Neuron (in vitro differentiated cells): ENCODE results near the gene TM9SF4.

Experiments used
- H2AFZ ChIP-seq: one replicate; pipeline ENCODE4 v1.6.1; 2013; ENCODE audit warnings: low read depth, mild to moderate bottlenecking, inconsistent platforms, low read length, moderate library complexity
- H3K27me3 ChIP-seq: one replicate; pipeline ENCODE4 v1.6.1; 2013; ENCODE audit warnings: low read length; ENCODE audit not compliant: insufficient read depth
- H3K36me3 ChIP-seq: one replicate; pipeline ENCODE4 v1.6.1; 2013; ENCODE audit warnings: low read length; ENCODE audit not compliant: insufficient read depth
- H3K4me1 ChIP-seq: one replicate; pipeline ENCODE4 v1.6.1; 2013; ENCODE audit warnings: low read length; ENCODE audit not compliant: insufficient read depth
- H3K4me3 ChIP-seq: 2 replicates; pipeline ENCODE4 v1.5.1; 2013; ENCODE audit warnings: mild to moderate bottlenecking, low read length, moderate library complexity
- H3K9me3 ChIP-seq: one replicate; pipeline ENCODE4 v1.6.1; 2013; ENCODE audit warnings: low read length

TM9SF4 gene

DNA sequence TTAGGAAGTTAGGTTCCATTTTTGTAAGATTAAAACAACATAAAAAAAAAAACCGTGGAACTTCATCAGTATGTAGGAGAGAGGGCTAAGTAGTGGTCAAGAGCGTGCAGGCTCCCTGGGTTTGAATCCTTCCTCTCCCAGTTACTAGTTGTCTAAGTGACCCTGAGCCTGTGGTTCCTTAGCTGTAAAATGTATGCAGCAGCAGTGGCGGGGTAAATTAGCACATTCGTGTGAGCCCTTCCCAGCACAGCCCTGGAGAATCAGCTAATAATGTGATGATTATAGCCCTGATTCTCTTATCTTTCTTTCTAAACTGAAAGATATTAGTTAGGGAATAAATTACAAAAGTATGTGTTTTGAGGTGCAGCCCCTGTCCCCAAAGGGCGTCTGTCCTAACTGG is 32.6 kb downstream of the TM9SF4 start:
- no peak overlapping the region for H2AFZ ChIP-seq
- no peaks in the 10 kb centered on the region for H3K9me3 ChIP-seq
- H3K4me1 ChIP-seq: no peaks in the 10 kb centered on the region
- H3K4me3 ChIP-seq: no peak overlapping the region
- peaks cover 85% of the 10 kb centered on the region for H3K36me3 ChIP-seq
- H3K27me3 ChIP-seq: no peaks in the 10 kb centered on the region

DNA sequence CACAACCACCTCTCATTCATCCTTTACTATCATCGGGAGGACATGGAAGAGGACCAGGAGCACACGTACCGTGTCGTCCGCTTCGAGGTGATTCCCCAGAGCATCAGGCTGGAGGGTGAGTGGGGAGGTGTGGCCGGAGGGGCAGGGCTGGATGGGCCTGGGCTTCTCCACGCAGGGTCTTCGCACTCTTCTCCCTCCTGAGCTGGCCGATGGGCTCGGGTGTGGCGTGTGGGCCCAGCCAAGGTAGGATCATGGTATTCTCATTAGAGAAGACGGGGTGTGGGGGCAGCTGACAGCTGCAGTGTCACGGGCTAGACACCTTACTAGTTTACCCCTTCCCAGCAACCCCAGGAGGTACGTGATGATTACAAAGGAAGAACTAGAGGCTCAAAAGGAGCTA is 33.5 kb downstream of the TM9SF4 start:
- H3K27me3 ChIP-seq: no peaks in the 10 kb centered on the region
- no peak overlapping the region for H2AFZ ChIP-seq
- no peak overlapping the region for H3K4me3 ChIP-seq
- peaks cover 79% of the 10 kb centered on the region for H3K36me3 ChIP-seq
- H3K9me3 ChIP-seq: no peaks in the 10 kb centered on the region
- H3K4me1 ChIP-seq: no peaks in the 10 kb centered on the region

DNA sequence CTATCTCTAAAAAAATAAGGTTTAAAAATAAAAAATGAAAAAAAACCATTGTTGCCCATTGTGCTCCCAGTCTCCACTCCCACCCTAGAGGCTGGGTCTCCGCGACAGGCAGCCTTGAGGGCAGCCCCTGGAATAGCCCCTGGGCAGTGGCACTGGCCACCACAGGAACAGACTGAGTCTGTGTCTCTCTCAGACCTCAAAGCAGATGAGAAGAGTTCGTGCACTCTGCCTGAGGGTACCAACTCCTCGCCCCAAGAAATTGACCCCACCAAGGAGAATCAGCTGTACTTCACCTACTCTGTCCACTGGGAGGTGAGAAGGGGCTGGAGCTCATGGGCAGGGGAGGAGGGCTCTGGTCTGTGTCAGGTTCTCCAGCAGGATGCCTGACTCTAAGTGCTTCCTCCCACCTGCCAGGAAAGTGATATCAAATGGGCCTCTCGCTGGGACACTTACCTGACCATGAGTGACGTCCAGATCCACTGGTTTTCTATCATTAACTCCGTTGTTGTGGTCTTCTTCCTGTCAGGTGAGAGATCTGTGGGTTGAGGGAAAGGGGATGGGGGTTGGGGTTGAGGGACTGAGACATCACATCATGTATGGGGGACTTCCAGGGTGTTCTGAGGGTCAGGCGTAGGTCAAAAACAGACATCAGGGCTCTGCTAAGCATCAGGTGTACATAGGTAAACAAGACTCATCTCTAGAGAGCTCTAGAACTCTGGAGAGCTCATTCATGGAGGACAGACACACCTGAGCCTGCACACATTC is 35.6 kb downstream of the TM9SF4 start:
- H3K9me3 ChIP-seq: no peaks in the 10 kb centered on the region
- no peaks in the 10 kb centered on the region for H3K27me3 ChIP-seq
- H3K4me3 ChIP-seq: no peak overlapping the region
- H2AFZ ChIP-seq: no peak overlapping the region
- peaks cover 79% of the 10 kb centered on the region for H3K36me3 ChIP-seq
- H3K4me1 ChIP-seq: no peaks in the 10 kb centered on the region

DNA sequence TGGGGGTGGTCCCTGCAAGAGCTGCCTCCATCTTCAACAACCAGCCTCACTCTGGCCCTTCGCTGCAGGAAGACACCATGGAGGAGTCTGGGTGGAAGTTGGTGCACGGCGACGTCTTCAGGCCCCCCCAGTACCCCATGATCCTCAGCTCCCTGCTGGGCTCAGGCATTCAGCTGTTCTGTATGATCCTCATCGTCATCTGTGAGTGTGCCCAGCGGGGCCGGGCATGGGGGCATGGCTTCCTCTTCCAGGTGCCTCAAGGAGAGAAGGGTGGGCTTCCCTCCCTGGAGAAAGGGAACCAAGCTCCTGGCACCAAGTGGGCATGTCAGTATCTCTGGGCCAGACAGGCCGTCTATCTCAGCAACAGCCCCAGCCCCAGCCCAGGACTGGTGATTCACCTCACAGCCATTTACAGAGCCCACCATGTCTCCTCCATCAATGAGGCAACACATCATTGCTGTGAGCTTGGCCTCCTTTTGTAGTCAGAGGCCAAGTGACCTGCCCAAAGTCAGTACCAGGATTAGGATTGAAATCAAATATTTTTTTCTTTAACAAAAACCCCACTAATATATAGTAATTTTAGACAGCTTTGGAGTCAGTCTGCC is 40.2 kb downstream of the TM9SF4 start:
- no peaks in the 10 kb centered on the region for H3K27me3 ChIP-seq
- no peaks in the 10 kb centered on the region for H3K9me3 ChIP-seq
- no peaks in the 10 kb centered on the region for H3K4me1 ChIP-seq
- no peak overlapping the region for H2AFZ ChIP-seq
- H3K4me3 ChIP-seq: no peak overlapping the region
- peaks cover 69% of the 10 kb centered on the region for H3K36me3 ChIP-seq

DNA sequence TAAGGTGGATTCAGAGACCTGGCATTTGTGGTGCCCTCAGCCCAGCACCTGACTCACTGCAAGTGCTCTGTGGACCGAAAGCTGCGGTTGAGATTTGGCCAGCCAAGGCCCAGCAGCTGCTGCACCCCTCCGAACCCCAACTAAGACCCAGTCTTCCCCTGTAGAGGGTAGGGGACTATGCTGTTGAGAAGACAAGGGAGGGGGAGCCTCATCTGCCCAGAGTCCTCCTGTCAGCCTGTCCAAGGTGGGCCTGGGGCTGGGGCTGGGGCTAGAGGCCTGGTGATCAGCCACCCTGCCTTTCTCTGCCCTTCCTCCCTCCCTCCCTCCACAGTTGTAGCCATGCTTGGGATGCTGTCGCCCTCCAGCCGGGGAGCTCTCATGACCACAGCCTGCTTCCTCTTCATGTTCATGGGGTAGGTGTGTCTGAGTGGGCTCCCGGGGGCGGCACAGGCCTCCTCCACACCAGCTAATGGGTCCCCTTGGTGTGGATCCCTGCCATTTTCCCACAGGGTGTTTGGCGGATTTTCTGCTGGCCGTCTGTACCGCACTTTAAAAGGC is 40.9 kb downstream of the TM9SF4 start:
- no peaks in the 10 kb centered on the region for H3K27me3 ChIP-seq
- H3K36me3 ChIP-seq: peaks cover 64% of the 10 kb centered on the region
- no peaks in the 10 kb centered on the region for H3K9me3 ChIP-seq
- H3K4me3 ChIP-seq: no peak overlapping the region
- H2AFZ ChIP-seq: no peak overlapping the region
- no peaks in the 10 kb centered on the region for H3K4me1 ChIP-seq

DNA sequence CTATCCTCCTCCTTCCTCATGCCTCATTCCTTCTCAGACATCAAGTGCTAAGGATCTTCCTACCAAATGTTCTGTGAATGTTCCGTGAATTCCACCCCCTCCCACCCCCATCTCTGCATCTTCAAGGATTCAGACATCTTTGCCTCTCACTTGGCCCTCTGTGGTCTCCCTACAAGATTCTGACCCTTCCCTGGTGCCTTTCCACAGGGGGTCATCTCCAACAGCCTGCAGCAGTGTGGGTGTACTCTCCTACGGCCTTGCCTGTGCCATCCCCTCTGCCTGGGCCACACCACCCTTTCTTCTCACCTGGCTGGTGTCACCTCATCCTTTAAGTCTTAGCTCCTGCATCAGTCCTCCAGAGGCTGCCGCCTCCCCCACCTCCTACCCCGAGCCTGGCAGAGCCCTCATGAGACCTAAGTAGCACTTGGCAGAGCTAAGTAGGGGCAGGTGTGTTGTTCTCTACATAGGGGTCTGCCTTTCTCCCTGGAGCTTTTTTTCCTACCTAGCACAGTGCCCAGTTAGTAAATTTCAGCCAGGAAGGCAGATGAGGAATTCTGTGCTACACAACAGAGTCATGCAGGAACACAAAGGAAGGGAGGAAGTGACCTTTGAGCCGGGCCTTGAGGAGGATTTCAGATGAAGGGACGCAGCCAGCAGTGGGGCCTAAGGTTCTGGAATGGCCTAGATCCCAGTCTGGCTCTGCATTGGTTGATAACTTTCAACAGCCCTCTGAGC is 43.1 kb downstream of the TM9SF4 start:
- Histone ChIP-seq H3K27me3 (no peaks in the 10 kb centered on the region), H3K9me3 (no peaks in the 10 kb centered on the region), H2AFZ (no peak overlapping the region), H3K36me3 (peaks cover 59% of the 10 kb centered on the region), H3K4me1 (no peaks in the 10 kb centered on the region), H3K4me3 (no peak overlapping the region)

DNA sequence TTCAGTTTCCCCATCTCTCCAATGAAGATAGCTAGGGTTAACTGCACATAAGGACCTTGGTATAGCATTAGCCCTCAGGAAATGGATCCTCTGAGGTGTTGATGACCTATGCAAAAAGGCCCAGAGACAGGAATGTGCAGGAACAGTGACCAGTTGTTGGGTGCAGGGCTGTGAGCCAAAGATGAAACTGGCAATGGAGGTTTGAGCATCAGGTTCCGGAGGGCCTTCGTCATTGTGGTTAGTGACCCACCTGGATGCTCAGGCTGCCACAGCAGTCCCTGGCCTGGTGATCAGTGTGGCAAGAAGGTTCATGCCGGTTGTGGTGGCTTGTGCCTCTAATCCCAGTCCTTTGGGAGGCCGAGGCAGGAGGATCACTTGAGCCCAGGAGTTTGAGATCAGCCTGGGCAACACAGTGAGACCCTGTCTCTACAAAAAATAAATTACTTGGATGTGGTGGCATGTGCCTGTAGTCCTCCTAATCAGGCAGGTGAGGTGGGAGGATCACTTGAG is 43.7 kb downstream of the TM9SF4 start:
- H3K9me3 ChIP-seq: no peaks in the 10 kb centered on the region
- no peak overlapping the region for H2AFZ ChIP-seq
- H3K4me1 ChIP-seq: no peaks in the 10 kb centered on the region
- peaks cover 61% of the 10 kb centered on the region for H3K36me3 ChIP-seq
- H3K27me3 ChIP-seq: no peaks in the 10 kb centered on the region
- no peak overlapping the region for H3K4me3 ChIP-seq

DNA sequence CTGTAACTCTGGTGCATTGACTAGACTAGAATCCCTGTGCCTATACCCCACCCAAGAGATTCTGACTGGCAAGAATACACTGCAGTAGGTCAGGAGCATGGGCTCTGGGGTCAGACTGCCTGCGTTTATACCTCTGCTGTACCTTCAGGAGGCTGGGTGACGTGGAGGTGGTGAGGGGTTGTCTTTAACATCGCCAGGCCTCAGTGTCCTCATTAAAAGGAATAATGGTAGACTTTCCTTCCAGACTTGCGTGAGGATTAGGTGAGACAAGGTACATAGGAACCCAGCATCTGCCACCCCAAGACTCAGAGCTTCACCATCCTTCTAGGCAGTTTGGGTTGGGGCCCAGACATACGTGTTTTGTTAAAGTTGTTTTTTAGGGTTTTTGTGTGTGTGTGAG is 44.3 kb downstream of the TM9SF4 start:
- Histone ChIP-seq H3K4me3 (no peak overlapping the region), H3K36me3 (peaks cover 62% of the 10 kb centered on the region), H2AFZ (no peak overlapping the region), H3K9me3 (no peaks in the 10 kb centered on the region), H3K27me3 (no peaks in the 10 kb centered on the region), H3K4me1 (no peaks in the 10 kb centered on the region)

DNA sequence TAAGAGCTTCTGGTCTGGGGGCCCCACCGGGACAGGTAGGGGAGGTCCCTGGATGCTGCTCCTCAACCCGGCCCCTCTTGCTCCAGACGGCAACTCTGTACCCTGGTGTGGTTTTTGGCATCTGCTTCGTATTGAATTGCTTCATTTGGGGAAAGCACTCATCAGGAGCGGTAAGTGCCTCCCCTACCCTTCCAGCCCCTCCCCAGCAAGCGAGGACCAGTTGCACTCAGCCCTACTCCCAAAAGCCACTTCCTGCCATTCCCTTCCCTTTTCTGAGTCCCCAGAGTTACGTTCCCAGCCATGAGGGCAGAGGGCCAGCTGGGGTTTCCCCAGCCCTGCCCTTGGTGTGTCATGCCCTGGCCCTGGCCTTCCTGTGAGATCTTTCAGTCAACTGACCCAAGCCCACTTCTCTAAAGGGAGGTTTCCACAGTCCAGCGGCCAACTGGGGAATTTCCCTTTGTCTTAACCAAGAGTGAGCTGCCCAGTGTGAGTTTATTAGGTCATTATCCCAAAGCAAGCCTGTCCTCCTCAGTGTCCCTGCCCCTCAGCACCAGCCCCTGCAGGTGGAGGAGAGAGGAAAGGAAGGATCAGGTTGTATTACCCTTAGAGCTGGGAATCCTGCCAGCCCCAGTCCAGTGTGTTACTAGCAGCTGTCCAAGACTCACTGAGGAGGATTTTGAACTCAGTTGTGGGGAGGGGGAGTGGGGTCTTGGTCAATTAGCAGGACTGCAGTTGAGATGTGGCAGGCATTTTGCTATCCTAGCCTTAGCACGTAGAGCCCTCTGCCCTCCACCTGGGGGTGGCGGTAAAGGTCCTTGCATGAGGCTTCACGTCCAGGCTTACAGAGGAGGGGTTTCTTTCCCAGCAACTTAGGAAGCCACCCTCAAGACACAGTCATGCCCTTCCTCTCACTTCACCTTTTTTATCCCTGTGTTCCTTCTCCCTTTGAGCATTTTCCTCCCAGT is 45.8 kb downstream of the TM9SF4 start:
- no peaks in the 10 kb centered on the region for H3K4me1 ChIP-seq
- no peak overlapping the region for H2AFZ ChIP-seq
- H3K36me3 ChIP-seq: peaks cover 62% of the 10 kb centered on the region
- no peak overlapping the region for H3K4me3 ChIP-seq
- H3K9me3 ChIP-seq: no peaks in the 10 kb centered on the region
- H3K27me3 ChIP-seq: no peaks in the 10 kb centered on the region

DNA sequence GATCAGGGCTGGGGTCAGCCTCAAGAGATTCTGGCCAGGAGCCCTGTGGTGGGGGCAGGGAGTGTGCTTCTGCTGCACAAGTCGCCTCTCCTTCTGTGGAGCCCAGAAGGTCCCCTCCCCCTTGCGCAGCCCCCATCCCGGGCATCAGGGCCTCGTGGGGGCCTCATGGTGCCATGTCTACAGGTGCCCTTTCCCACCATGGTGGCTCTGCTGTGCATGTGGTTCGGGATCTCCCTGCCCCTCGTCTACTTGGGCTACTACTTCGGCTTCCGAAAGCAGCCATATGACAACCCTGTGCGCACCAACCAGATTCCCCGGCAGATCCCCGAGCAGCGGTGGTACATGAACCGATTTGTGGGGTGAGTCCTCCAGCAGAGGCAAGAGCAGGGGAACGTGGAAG is 48.1 kb downstream of the TM9SF4 start:
- H3K27me3 ChIP-seq: no peaks in the 10 kb centered on the region
- H3K36me3 ChIP-seq: peaks cover 66% of the 10 kb centered on the region
- no peaks in the 10 kb centered on the region for H3K4me1 ChIP-seq
- no peaks in the 10 kb centered on the region for H3K9me3 ChIP-seq
- no peak overlapping the region for H3K4me3 ChIP-seq
- no peak overlapping the region for H2AFZ ChIP-seq

DNA sequence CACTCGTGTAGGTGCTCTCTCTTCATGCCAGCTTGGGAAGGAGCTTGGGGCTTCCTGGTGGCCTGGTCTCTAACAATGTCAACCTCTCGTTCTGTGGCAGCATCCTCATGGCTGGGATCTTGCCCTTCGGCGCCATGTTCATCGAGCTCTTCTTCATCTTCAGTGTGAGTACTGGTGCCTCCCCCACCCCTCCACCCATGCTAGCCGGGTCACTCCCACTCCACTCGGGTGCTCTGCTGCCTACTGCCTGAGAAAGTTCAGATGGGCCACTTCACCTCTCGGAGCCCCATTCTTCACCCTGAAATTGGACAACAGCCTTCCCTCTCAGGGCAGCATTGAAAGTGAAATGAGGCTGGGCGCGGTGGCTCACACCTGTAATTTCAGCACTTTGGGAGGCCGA is 48.8 kb downstream of the TM9SF4 start:
- H3K27me3 ChIP-seq: no peaks in the 10 kb centered on the region
- peaks cover 63% of the 10 kb centered on the region for H3K36me3 ChIP-seq
- no peak overlapping the region for H3K4me3 ChIP-seq
- no peak overlapping the region for H2AFZ ChIP-seq
- no peaks in the 10 kb centered on the region for H3K9me3 ChIP-seq
- no peaks in the 10 kb centered on the region for H3K4me1 ChIP-seq

DNA sequence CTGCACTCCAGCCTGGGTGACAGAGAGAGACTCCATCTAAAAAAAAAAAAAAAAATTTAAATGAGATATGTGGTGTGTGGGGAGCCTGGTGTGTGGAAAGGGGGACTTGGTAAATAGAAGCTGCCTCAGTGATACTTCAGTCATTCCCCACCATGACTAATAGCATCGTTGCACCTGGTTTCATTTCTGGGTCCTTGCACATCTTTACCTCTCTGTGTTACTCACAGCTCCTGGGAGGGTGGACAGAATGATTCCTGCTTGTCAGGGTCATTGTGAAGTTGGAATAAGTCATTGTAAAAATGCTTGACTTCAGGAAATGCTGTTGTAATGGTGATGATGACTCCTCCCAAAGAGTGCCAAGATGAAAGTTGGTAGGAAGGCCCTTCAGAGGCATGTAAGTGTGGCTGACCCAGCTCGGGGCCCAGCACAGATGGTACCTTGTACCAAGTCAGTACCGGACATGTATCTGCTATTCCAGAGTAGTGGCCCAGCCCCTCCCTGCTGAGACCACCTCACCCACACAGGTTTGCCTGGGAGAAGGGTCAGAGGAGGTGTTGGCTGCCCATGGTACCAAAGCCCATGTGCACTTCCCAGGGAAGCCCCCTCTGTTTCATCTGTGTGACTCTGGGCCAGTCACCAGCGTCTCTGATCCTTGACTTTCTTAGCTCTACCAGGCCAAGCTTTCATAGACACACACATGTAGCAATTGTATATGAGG is 49.6 kb downstream of the TM9SF4 start:
- Histone ChIP-seq H2AFZ (no peak overlapping the region), H3K4me3 (no peak overlapping the region), H3K4me1 (no peaks in the 10 kb centered on the region), H3K9me3 (no peaks in the 10 kb centered on the region), H3K27me3 (no peaks in the 10 kb centered on the region), H3K36me3 (peaks cover 63% of the 10 kb centered on the region)
